MM.1S (cell line): ENCODE results near the gene INSC.

Experiments
- DNase-seq: peaks from one replicate; pipeline ENCODE4 v3.0.0-alpha.2; 2015
- H2AFZ ChIP-seq: fragments of 300-600 bp; sonication (generic); 2 replicates; pipeline ENCODE4 v1.6.0; 2016; ENCODE audit warnings: antibody characterized with exemption, low read length
- H3F3A ChIP-seq: fragments of 300-600 bp; sonication (generic); 2 replicates; pipeline ENCODE4 v1.6.1; 2016; ENCODE audit warnings: mild to moderate bottlenecking, antibody characterized with exemption, low read length, moderate library complexity, mixed read lengths; ENCODE audit not compliant: insufficient read depth
- H3K27ac ChIP-seq: fragments of 300-600 bp; sonication (generic); 2 replicates; pipeline ENCODE4 v1.5.1; 2016; ENCODE audit warnings: mild to moderate bottlenecking, low read length
- H3K27me3 ChIP-seq: fragments of 300-600 bp; sonication (generic); replicated peaks from 2 replicates; pipeline ENCODE4 v1.6.0; 2016; ENCODE audit warnings: low read length; ENCODE audit not compliant: insufficient read depth
- H3K36me3 ChIP-seq: fragments of 300-600 bp; sonication (generic); replicated peaks from 2 replicates; pipeline ENCODE4 v1.6.1; 2016; ENCODE audit warnings: mild to moderate bottlenecking, low read length, mixed read lengths; ENCODE audit not compliant: insufficient read depth
- H3K4me1 ChIP-seq: fragments of 300-600 bp; sonication (generic); 2 replicates; pipeline ENCODE4 v1.6.1; 2016; ENCODE audit warnings: low read length, mixed read lengths
- H3K4me2 ChIP-seq: fragments of 300-600 bp; sonication (generic); 2 replicates; pipeline ENCODE4 v1.6.0; 2016; ENCODE audit warnings: low read depth, low read length
- H3K4me3 ChIP-seq: fragments of 300-600 bp; sonication (generic); 2 replicates; pipeline ENCODE4 v1.5.1; 2016; ENCODE audit warnings: low read length, mixed read lengths
- H3K79me2 ChIP-seq: fragments of 300-600 bp; sonication (generic); 2 replicates; pipeline ENCODE4 v1.6.1; 2016; ENCODE audit warnings: mixed run types, low read length, mixed read lengths
- H3K9ac ChIP-seq: fragments of 300-600 bp; sonication (generic); 2 replicates; pipeline ENCODE4 v1.6.1; 2016; ENCODE audit warnings: low read length, mixed read lengths
- H3K9me2 ChIP-seq: fragments of 300-600 bp; sonication (generic); replicated peaks from 2 replicates; pipeline ENCODE4 v1.6.1; 2016; ENCODE audit warnings: mild to moderate bottlenecking, low read length, mixed read lengths; ENCODE audit not compliant: insufficient read depth
- H3K9me3 ChIP-seq: fragments of 300-600 bp; sonication (generic); replicated peaks from 2 replicates; pipeline ENCODE4 v1.6.1; 2016; ENCODE audit warnings: mild to moderate bottlenecking, low read length, mixed read lengths; ENCODE audit not compliant: insufficient read depth
- H4K20me1 ChIP-seq: fragments of 300-600 bp; sonication (generic); 2 replicates; pipeline ENCODE4 v1.6.1; 2016; ENCODE audit warnings: mild to moderate bottlenecking, low read length, moderate library complexity, mixed read lengths; ENCODE audit not compliant: insufficient read depth
- EZH2 ChIP-seq: fragments of 300-600 bp; sonication (generic); optimal IDR thresholded peaks from 2 replicates; pipeline ENCODE3; 2017; ENCODE audit warnings: low read depth, mild to moderate bottlenecking, antibody characterized with exemption, low read length, mixed read lengths
- EZH2phosphoT487 ChIP-seq: fragments of 300-600 bp; sonication (generic); IDR thresholded peaks from 2 replicates; pipeline ENCODE4 v1.6.1; 2018; ENCODE audit warnings: antibody characterized with exemption, low read length
- TF ChIP-seq, protein P1 (sequence below): fragments of 300-600 bp; sonication (generic); IDR thresholded peaks from 2 replicates; pipeline ENCODE4 v1.5.1; 2016; ENCODE audit warnings: antibody characterized with exemption, low read length, mixed read lengths

The INSC gene

DNA sequence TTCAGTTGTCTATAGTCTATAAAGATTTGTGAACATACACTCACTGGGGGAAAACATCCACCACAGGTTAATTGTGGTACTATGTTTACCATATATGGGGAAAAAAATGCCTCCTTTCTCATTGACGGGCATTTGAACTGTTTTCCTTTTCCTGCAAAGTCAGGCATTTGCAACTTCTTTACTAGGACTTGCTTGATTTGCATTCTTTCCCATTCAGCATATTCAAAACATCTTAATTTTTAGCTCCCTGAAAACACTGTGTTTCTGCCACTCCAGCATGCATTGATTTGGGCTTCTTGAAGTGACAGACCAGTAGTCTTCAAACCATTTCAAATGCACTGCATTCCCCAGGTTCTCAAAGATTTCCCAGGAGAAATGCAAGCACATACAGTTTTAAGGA lies 67.6 kb downstream of the INSC start:
- no peak for DNase-seq
- Histone ChIP-seq H4K20me1 (no peaks in the 10 kb centered on the region), H3K4me2 (no peak overlapping the region), H2AFZ (no peak overlapping the region), H3K9me2 (no peaks in the 10 kb centered on the region), H3K27ac (no peak overlapping the region), H3K4me1 (no peaks in the 10 kb centered on the region), H3K36me3 (no peaks in the 10 kb centered on the region), H3K4me3 (no peak overlapping the region), H3K9me3 (no peaks in the 10 kb centered on the region), H3K79me2 (no peaks in the 10 kb centered on the region), H3K27me3 (no peaks in the 10 kb centered on the region), H3F3A (no peaks in the 10 kb centered on the region), H3K9ac (no peak overlapping the region)
- TF ChIP-seq, protein P1, sequence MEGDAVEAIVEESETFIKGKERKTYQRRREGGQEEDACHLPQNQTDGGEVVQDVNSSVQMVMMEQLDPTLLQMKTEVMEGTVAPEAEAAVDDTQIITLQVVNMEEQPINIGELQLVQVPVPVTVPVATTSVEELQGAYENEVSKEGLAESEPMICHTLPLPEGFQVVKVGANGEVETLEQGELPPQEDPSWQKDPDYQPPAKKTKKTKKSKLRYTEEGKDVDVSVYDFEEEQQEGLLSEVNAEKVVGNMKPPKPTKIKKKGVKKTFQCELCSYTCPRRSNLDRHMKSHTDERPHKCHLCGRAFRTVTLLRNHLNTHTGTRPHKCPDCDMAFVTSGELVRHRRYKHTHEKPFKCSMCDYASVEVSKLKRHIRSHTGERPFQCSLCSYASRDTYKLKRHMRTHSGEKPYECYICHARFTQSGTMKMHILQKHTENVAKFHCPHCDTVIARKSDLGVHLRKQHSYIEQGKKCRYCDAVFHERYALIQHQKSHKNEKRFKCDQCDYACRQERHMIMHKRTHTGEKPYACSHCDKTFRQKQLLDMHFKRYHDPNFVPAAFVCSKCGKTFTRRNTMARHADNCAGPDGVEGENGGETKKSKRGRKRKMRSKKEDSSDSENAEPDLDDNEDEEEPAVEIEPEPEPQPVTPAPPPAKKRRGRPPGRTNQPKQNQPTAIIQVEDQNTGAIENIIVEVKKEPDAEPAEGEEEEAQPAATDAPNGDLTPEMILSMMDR: no peak

DNA sequence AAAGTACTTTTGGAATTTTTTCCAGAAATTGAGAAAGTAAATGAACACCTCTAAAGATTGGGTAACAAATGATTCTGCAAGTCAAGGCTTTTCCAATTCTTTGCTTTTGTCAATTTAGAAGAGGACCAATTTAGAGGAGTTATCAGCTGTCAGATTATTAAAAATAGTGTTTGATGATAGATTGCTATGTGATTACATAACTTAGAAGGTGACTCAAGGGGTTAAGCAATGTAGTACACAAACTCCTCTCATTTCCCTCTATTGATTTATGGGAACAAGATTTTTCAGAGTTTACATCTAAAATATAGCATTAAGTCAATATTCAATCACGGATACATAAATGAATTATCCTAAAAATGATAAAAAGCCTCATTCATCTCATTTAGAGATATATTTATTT lies 70.3 kb downstream of the INSC start:
- Histone ChIP-seq H3K9me3 (no peaks in the 10 kb centered on the region), H3K4me1 (no peaks in the 10 kb centered on the region), H2AFZ (no peak overlapping the region), H3K4me3 (no peak overlapping the region), H3K27me3 (no peaks in the 10 kb centered on the region), H3K27ac (no peak overlapping the region), H3K9me2 (no peaks in the 10 kb centered on the region), H3K4me2 (no peak overlapping the region), H3K9ac (no peak overlapping the region), H3F3A (no peaks in the 10 kb centered on the region), H3K79me2 (no peaks in the 10 kb centered on the region), H4K20me1 (no peaks in the 10 kb centered on the region), H3K36me3 (no peaks in the 10 kb centered on the region)
- DNase-seq: no peak
- TF ChIP-seq, protein P1: no peak
- TF ChIP-seq EZH2: no peak

DNA sequence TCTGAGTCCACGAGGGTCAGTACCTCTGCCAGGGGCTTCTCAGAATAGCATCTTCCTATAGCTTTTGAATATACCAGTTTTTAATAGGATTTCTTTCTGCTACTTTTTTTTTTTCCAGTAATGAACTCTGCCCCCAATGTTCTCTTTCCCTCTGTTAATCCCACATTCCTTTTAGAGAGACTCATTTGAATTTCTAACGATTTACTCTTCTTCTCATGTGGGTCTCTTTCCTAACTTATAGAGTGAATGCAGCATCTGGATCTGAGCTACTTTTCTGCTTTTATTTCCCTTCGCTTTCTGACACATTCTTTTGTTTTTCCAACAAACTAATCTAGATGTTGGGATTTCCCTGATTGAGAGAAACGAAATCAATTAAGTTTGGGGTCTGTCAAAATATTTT lies 71.4 kb downstream of the INSC start:
- Histone ChIP-seq H3K36me3 (no peaks in the 10 kb centered on the region), H3K9ac (no peak overlapping the region), H3K4me3 (no peak overlapping the region), H3K9me3 (no peaks in the 10 kb centered on the region), H3K27me3 (no peaks in the 10 kb centered on the region), H3F3A (no peaks in the 10 kb centered on the region), H3K4me1 (no peaks in the 10 kb centered on the region), H3K4me2 (no peak overlapping the region), H4K20me1 (no peaks in the 10 kb centered on the region), H3K9me2 (no peaks in the 10 kb centered on the region), H3K79me2 (no peaks in the 10 kb centered on the region), H3K27ac (no peak overlapping the region), H2AFZ (no peak overlapping the region)
- no peak for DNase-seq
- no peak for TF ChIP-seq EZH2phosphoT487
- TF ChIP-seq, protein P1: no peak
- no peak for TF ChIP-seq EZH2

DNA sequence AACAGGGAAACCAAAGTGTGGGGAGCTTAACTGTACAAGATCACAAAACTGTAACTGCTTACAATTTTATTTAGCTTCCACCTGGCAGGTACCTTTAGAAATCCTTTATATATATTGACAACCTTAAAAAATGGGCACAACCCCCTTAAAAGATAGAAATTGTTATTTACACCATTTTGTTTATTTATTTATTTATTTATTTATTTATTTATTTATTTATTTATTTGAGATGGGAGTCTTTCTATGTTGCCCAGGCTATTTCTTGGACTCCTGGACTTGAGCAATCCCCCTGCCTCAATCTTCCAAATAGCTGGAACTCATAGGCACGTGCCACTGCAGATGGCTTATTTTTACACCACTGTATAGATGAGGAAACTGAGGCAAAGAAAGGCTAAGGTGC lies 74.5 kb downstream of the INSC start:
- Histone ChIP-seq H3K9me3 (no peaks in the 10 kb centered on the region), H3K4me2 (no peak overlapping the region), H4K20me1 (no peaks in the 10 kb centered on the region), H2AFZ (no peak overlapping the region), H3K9me2 (no peaks in the 10 kb centered on the region), H3F3A (no peaks in the 10 kb centered on the region), H3K36me3 (no peaks in the 10 kb centered on the region), H3K79me2 (no peaks in the 10 kb centered on the region), H3K27me3 (no peaks in the 10 kb centered on the region), H3K4me1 (no peaks in the 10 kb centered on the region), H3K9ac (no peak overlapping the region), H3K27ac (no peak overlapping the region), H3K4me3 (no peak overlapping the region)
- TF ChIP-seq EZH2 (no peak), EZH2phosphoT487 (no peak)
- TF ChIP-seq, protein P1: no peak
- no peak for DNase-seq
